Mucosa of stomach (tissue), 1 donor: ENCODE data around the gene GAREM2.

Experiments
- H3K27me3 ChIP-seq: one replicate; pipeline ENCODE4 v1.7.0; 2013; ENCODE audit warnings: mild to moderate bottlenecking, low read length; ENCODE audit not compliant: control insufficient read depth, insufficient read depth
- H3K36me3 ChIP-seq: one replicate; pipeline ENCODE4 v1.7.0; 2013; ENCODE audit warnings: low read length; ENCODE audit not compliant: control insufficient read depth, insufficient read depth
- H3K4me1 ChIP-seq: one replicate; pipeline ENCODE4 v1.7.0; 2013; ENCODE audit warnings: mild to moderate bottlenecking, low read length; ENCODE audit not compliant: control insufficient read depth, insufficient read depth
- H3K4me3 ChIP-seq: one replicate; pipeline ENCODE4 v1.7.0; 2013; ENCODE audit warnings: low read length
- H3K9ac ChIP-seq: one replicate; pipeline ENCODE4 v1.7.0; 2013; ENCODE audit warnings: mild to moderate bottlenecking, low read length, moderate library complexity
- H3K9me3 ChIP-seq: one replicate; pipeline ENCODE4 v1.7.0; 2013; ENCODE audit warnings: mild to moderate bottlenecking, low read length, moderate library complexity; ENCODE audit not compliant: control insufficient read depth
- donor health status: Pancreatic carcinoma.

GAREM2 gene

GRCh38 chr2:26184121-26184520 lies 11.2 kb downstream of the GAREM2 start:
- Histone ChIP-seq H3K9me3 (no peaks in the 10 kb centered on the region), H3K4me1 (peaks cover 19% of the 10 kb centered on the region), H3K27me3 (peaks cover 12% of the 10 kb centered on the region), H3K4me3 (peak overlapping the region; percentile 41), H3K9ac (peak overlapping the region; percentile 28), H3K36me3 (no peaks in the 10 kb centered on the region)

DNA sequence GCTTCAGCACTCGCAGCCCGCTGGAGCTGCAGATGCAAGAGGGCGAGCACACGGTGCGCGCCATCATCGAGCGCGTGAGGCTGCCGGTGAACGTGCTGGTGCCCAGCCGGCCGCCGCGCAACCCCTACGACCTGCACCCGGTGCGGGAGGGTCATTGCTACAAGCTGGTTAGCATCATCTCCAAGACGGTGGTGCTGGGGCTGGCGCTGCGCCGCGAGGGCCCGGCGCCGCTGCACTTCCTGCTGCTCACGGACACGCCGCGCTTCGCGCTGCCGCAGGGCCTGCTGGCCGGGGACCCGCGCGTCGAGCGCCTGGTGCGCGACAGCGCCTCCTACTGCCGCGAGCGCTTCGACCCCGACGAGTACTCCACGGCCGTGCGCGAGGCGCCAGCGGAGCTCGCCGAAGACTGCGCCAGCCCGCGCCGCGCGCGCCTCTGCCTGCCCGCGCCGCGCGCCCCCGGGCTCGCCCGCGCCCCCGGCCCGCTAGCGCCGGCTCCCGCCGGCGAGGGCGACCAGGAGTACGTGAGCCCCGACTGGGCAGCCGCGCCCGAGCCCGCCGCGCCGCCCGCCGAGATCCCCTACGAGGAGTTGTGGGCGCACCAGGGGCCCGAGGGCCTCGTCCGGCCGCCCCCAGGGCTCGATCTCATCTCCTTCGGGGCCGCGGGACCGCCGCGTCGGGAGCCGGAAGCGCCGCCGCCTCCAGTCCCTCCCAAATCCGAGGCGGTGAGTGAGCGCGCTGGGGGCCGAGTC lies 11.8 kb downstream of the GAREM2 start:
- Histone ChIP-seq H3K36me3 (no peaks in the 10 kb centered on the region), H3K9me3 (no peaks in the 10 kb centered on the region), H3K4me3 (peak overlapping the region; percentile 41), H3K4me1 (peaks cover 14% of the 10 kb centered on the region), H3K9ac (peak overlapping the region; percentile 68), H3K27me3 (peaks cover 6% of the 10 kb centered on the region)

GRCh38 chr2:26185304-26185928 lies 12.5 kb downstream of the GAREM2 start:
- Histone ChIP-seq H3K36me3 (no peaks in the 10 kb centered on the region), H3K4me1 (peaks cover 14% of the 10 kb centered on the region), H3K9ac (peak overlapping the region; percentile 68), H3K27me3 (peaks cover 6% of the 10 kb centered on the region), H3K9me3 (no peaks in the 10 kb centered on the region), H3K4me3 (peak overlapping the region; percentile 31)

DNA sequence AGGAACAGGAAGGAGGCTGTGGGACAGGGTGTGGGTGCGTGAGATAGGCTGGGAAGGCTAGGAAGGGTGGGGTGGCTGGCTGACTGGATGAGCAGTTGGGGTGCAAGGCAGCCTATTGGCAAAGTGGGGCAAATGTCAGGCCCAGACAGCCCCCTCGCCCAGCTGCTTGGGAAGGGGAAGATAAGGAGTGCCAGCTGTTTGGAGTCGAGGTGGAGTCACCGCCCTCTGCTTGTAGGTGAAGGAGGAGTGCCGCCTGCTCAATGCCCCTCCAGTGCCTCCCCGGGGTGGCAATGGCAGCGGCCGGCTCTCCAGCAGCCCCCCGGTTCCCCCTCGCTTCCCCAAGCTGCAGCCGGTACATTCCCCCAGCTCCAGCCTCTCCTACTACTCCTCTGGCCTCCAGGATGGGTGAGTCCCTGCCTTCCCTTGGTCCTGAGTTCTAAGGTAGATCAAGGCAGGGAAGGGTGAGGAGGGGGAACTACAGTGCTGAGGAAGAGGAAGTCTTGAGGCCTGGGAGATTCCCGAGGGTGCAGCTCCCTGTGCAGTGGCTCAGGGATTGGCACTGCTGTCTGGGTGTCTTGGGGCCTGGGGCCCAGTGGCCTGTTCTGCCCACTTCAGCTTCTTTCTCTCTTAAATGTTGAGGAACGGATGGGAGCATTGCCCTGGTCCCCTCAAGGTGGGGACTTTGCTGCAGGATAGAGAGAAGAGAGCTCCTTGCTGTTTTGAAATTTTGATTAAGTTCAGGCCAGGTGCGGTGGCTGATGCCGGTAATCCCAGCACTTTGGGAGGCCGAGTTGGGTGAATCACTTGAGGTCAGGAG lies 13.3 kb downstream of the GAREM2 start:
- no peaks in the 10 kb centered on the region for H3K36me3 ChIP-seq
- peaks cover 6% of the 10 kb centered on the region for H3K27me3 ChIP-seq
- peak overlapping the region; percentile 68 for H3K9ac ChIP-seq
- H3K4me1 ChIP-seq = peaks cover 14% of the 10 kb centered on the region
- H3K4me3 ChIP-seq = no peak overlapping the region
- H3K9me3 ChIP-seq = no peaks in the 10 kb centered on the region

DNA sequence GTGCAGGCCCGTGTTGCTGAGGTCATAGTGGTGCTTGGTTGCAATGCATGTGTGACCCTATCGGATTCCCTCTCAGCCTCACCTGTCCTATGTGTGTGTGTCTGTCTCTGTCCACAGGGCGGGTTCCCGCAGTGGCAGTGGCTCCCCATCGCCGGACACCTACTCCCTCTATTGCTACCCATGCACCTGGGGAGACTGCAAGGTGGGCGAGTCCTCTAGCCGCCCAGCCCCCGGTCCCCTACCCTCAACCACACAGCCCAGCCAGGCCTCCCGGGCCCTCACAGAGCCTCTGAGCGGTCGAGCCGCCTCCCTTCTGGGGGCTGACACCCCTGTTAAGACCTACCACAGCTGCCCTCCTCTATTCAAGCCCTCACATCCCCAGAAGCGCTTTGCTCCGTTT lies 14.2 kb downstream of the GAREM2 start:
- Histone ChIP-seq H3K9me3 (no peaks in the 10 kb centered on the region), H3K4me1 (peaks cover 14% of the 10 kb centered on the region), H3K27me3 (peaks cover 6% of the 10 kb centered on the region), H3K9ac (no peak overlapping the region), H3K36me3 (no peaks in the 10 kb centered on the region), H3K4me3 (no peak overlapping the region)

GRCh38 chr2:26187537-26188104 lies 14.7 kb downstream of the GAREM2 start:
- Histone ChIP-seq H3K9ac (no peak overlapping the region), H3K36me3 (no peaks in the 10 kb centered on the region), H3K4me1 (peaks cover 14% of the 10 kb centered on the region), H3K4me3 (no peak overlapping the region), H3K9me3 (no peaks in the 10 kb centered on the region), H3K27me3 (peaks cover 6% of the 10 kb centered on the region)

DNA sequence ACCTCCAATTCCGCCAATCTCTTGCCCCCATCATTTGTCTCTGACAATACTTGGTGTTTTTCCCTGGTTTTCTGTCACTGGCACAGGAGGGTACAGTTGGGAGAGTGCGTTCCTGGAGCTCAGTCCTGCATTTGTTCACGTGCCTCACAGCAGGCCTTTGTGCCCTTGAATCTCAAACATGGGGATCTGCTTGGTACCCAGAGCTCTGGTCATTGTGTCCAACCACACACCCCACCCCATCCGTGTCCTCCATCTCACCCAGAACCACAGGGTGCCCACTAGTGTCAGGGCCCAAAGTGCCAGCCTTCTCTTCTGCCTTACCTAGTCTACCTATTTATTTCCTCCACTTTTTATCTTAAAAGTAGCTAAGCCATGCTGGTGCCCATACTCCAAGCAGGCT lies 16.2 kb downstream of the GAREM2 start:
- Histone ChIP-seq H3K4me3 (no peak overlapping the region), H3K27me3 (peaks cover 6% of the 10 kb centered on the region), H3K4me1 (peaks cover 14% of the 10 kb centered on the region), H3K9ac (no peak overlapping the region), H3K9me3 (no peaks in the 10 kb centered on the region), H3K36me3 (no peaks in the 10 kb centered on the region)

- Histone ChIP-seq H3K36me3 (no peaks in the 10 kb centered on the region), H3K27me3 (peaks cover 6% of the 10 kb centered on the region), H3K4me3 (no peak overlapping the region), H3K4me1 (peaks cover 14% of the 10 kb centered on the region), H3K9ac (no peak overlapping the region), H3K9me3 (no peaks in the 10 kb centered on the region)
Measured at GRCh38 chr2:26189751-26190150, 16.9 kb downstream of the GAREM2 start.

- Histone ChIP-seq H3K4me3 (no peak overlapping the region), H3K9me3 (no peaks in the 10 kb centered on the region), H3K27me3 (peaks cover 4% of the 10 kb centered on the region), H3K4me1 (peaks cover 10% of the 10 kb centered on the region), H3K36me3 (no peaks in the 10 kb centered on the region), H3K9ac (no peak overlapping the region)
Measured at GRCh38 chr2:26190369-26190768, 17.5 kb downstream of the GAREM2 start.

DNA sequence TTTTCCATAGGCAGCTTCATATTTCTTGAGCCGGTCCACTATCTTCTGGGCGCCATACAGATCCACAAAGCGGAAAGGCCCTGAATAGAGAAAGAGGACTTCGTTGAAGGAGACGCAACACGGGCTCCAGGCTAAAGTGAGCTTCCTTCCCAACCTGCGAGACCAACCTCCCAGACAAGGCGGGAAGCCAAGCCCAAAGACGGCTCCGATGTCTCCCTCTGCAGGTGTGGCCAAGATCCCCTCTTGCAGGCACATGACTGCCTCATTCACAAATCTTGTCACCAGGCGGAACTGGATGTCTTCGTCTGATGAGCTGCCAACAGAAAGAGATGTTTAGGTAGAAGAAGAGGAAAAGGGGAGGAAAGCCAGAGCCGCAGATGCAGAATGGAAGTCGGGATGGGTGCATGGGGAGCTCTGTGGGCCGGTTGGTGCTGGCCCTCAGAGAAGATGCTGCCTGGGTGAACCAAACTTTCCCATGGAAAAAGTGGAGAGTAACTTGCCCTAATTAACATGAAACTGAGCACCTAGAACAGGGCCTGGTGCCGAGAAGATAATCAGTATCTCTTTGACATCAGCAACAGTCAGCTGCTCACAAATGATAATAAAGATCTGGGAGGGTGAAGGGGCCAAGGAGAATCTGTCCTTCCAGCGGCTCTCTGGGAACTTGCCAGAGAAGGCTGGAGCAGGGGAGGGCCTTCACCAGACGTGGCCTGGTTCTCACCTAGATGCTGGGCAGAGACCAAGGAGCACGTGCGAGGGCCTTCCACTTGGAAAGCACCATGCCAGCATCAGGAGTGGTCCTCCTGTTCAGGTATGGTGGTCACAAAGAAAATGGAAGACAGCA lies 18.6 kb downstream of the GAREM2 start:
- no peaks in the 10 kb centered on the region for H3K27me3 ChIP-seq
- no peak overlapping the region for H3K4me3 ChIP-seq
- H3K4me1 ChIP-seq = no peaks in the 10 kb centered on the region
- no peaks in the 10 kb centered on the region for H3K9me3 ChIP-seq
- H3K9ac ChIP-seq = no peak overlapping the region
- H3K36me3 ChIP-seq = no peaks in the 10 kb centered on the region

GRCh38 chr2:26193578-26194231 lies 20.8 kb downstream of the GAREM2 start:
- no peaks in the 10 kb centered on the region for H3K9me3 ChIP-seq
- no peak overlapping the region for H3K9ac ChIP-seq
- no peaks in the 10 kb centered on the region for H3K27me3 ChIP-seq
- no peaks in the 10 kb centered on the region for H3K36me3 ChIP-seq
- no peak overlapping the region for H3K4me3 ChIP-seq
- H3K4me1 ChIP-seq = no peaks in the 10 kb centered on the region
